Measurements from ENCODE around the gene DNASE1L1. TPM values are rescaled to one million over a fixed set of nuclear protein-coding genes. Genes with fewer than 3 reads are reported as not detected.
A peak's percentile ranks its signal among the peaks of the same experiment; 100 is the strongest.

Gene DNASE1L1
- polyA plus RNA-seq, 1 donor (not counting 4 experiments of a cell fraction or from before 2014, with no cell fraction given) = 17.1 TPM

DNA sequence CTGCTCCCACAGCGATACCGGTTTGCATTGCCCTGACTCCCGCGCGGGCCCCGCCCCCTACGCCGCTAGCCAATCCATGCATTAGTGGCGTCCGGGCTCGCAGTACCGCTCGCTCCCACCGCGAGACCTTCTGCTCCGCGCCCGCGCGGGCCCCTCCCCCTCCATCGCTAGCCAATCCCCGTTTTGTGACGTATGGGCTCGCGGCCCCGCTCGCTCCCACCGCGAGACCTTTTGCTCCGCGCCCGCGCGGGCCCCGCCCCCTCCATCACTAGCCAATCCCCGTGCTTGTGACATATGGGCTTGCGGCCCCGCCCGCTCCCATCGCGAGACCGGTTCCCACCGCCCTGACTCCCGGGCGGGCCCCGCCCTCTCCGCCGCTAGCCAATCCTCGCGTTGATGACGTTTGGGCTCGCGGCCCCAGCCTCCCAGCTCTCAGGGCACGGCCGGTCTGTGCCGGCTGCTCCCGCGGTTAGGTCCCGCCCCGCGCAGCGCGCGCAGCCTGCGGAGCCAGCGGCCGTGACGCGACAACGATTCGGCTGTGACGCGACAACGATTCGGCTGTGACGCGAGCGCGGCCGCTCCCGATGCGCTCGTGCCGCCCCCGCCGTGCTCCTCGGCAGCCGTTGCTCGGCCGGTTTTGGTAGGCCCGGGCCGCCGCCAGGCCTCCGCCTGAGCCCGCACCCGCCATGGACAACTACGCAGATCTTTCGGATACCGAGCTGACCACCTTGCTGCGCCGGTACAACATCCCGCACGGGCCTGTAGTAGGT lies 30.1 kb downstream of the DNASE1L1 start, which contains the start of gene EMD:
TSS of gene EMD (plus strand) at position 497 of the 770 bp plus-strand sequence. CDS start at position 687, 190 bp downstream.
- TF ChIP-seq, protein P1, sequence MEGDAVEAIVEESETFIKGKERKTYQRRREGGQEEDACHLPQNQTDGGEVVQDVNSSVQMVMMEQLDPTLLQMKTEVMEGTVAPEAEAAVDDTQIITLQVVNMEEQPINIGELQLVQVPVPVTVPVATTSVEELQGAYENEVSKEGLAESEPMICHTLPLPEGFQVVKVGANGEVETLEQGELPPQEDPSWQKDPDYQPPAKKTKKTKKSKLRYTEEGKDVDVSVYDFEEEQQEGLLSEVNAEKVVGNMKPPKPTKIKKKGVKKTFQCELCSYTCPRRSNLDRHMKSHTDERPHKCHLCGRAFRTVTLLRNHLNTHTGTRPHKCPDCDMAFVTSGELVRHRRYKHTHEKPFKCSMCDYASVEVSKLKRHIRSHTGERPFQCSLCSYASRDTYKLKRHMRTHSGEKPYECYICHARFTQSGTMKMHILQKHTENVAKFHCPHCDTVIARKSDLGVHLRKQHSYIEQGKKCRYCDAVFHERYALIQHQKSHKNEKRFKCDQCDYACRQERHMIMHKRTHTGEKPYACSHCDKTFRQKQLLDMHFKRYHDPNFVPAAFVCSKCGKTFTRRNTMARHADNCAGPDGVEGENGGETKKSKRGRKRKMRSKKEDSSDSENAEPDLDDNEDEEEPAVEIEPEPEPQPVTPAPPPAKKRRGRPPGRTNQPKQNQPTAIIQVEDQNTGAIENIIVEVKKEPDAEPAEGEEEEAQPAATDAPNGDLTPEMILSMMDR (optimal IDR thresholded peaks at IDR 0.05 in 1 of 3, IDR thresholded peaks at IDR 0.05 in 1 of 3, conservative IDR thresholded peaks at IDR 0.05 in 1 of 3; ENCODE audit: extremely low read depth in 1 of 3, insufficient read depth in 2 of 3, low read length in 3 of 3) = no peak
- no peak for TF ChIP-seq EZH2 (IDR thresholded peaks at IDR 0.05; ENCODE audit: low read length)
- peaks cover 13% of the 10 kb centered on the region for H3K79me2 ChIP-seq (ENCODE audit: control insufficient read depth, insufficient read depth, low read length)
- H4K20me1 ChIP-seq (ENCODE audit: control insufficient read depth, extremely low read depth, insufficient read depth, low read length) = no peaks in the 10 kb centered on the region
- H3K9ac ChIP-seq (ENCODE audit: control insufficient read depth, extremely low read depth, insufficient read depth, low read length) = peak within 1 kb of the TSS; percentile 93
- FAIRE-seq (no peak), DNase-seq (ENCODE audit: low read depth, low spot score) (no peak)
- no peaks in the 10 kb centered on the region for H3K9me3 ChIP-seq (ENCODE audit: control insufficient read depth, low read depth, low read length)
- dilution Hi-C loops (cut with MboI; ENCODE audit: extremely low pct_ligation_motif_present, low sequenced_read_pairs) = no loop called here
- peak within 1 kb of the TSS; percentile 15 for H2AFZ ChIP-seq (ENCODE audit: control insufficient read depth, low read length)
- no peaks in the 10 kb centered on the region for H3K9me1 ChIP-seq (ENCODE audit: control insufficient read depth, extremely low read depth, insufficient read depth, low read length)
- H3K27ac ChIP-seq (ENCODE audit: control insufficient read depth, insufficient read depth, low read length) = peak within 1 kb of the TSS; percentile 83
- no peaks in the 10 kb centered on the region for H3K27me3 ChIP-seq (ENCODE audit: control insufficient read depth, extremely low read depth, insufficient read depth, low read length)
- peak within 1 kb of the TSS; percentile 68 for H3K4me2 ChIP-seq (ENCODE audit: control insufficient read depth, extremely low read depth, insufficient read depth, low read depth, low read length)
- peak within 1 kb of the TSS; percentile 68 to 85 (median 70) for H3K4me3 ChIP-seq (ENCODE audit: control insufficient read depth in 2 of 3, extremely low read depth in 1 of 3, insufficient read depth in 2 of 3, low read depth in 1 of 3, low read length in 3 of 3)
- peaks cover 1 to 10% of the 10 kb centered on the region in 2 experiments for H3K36me3 ChIP-seq (ENCODE audit: control insufficient read depth in 2 of 2, extremely low read depth in 1 of 2, insufficient read depth in 2 of 2, low read length in 2 of 2)
- peaks cover 16% of the 10 kb centered on the region for H3K4me1 ChIP-seq (ENCODE audit: control insufficient read depth, extremely low read depth, insufficient read depth, low read length)

- Histone ChIP-seq H3K4me2 (ENCODE audit: control insufficient read depth, extremely low read depth, insufficient read depth, low read depth, low read length) (peak overlapping the region; percentile 54), H2AFZ (ENCODE audit: control insufficient read depth, low read length) (peak overlapping the region; percentile 15), H3K9me3 (ENCODE audit: control insufficient read depth, low read depth, low read length) (peaks cover 2% of the 10 kb centered on the region), H3K27ac (ENCODE audit: control insufficient read depth, insufficient read depth, low read length) (peak overlapping the region; percentile 76), H3K9ac (ENCODE audit: control insufficient read depth, extremely low read depth, insufficient read depth, low read length) (peak overlapping the region; percentile 72), H3K9me1 (ENCODE audit: control insufficient read depth, extremely low read depth, insufficient read depth, low read length) (no peaks in the 10 kb centered on the region), H3K36me3 (ENCODE audit: control insufficient read depth in 2 of 2, extremely low read depth in 1 of 2, insufficient read depth in 2 of 2, low read length in 2 of 2) (peaks cover 1 to 10% of the 10 kb centered on the region in 2 experiments), H3K79me2 (ENCODE audit: control insufficient read depth, insufficient read depth, low read length) (peaks cover 13% of the 10 kb centered on the region), H3K4me1 (ENCODE audit: control insufficient read depth, extremely low read depth, insufficient read depth, low read length) (peaks cover 22% of the 10 kb centered on the region), H4K20me1 (ENCODE audit: control insufficient read depth, extremely low read depth, insufficient read depth, low read length) (no peaks in the 10 kb centered on the region), H3K4me3 (ENCODE audit: control insufficient read depth in 2 of 3, extremely low read depth in 1 of 3, insufficient read depth in 2 of 3, low read depth in 1 of 3, low read length in 3 of 3) (peak overlapping the region; percentile 18 to 43 (median 41)), H3K27me3 (ENCODE audit: control insufficient read depth, extremely low read depth, insufficient read depth, low read length) (no peaks in the 10 kb centered on the region)
- TF ChIP-seq, protein P1 (optimal IDR thresholded peaks at IDR 0.05 in 1 of 3, IDR thresholded peaks at IDR 0.05 in 1 of 3, conservative IDR thresholded peaks at IDR 0.05 in 1 of 3; ENCODE audit: extremely low read depth in 1 of 3, insufficient read depth in 2 of 3, low read length in 3 of 3) = no peak
- TF ChIP-seq EZH2 (IDR thresholded peaks at IDR 0.05; ENCODE audit: low read length) = no peak
- DNase-seq (ENCODE audit: low read depth, low spot score) (no peak), FAIRE-seq (no peak)
- dilution Hi-C loops (cut with MboI; ENCODE audit: extremely low pct_ligation_motif_present, low sequenced_read_pairs) = no loop called here
Observed at GRCh38 chrX:154378059-154378798, 30.8 kb downstream of the DNASE1L1 start.

All from keratinocyte (primary cell).